ENCODE measurements around the gene C1RL.

Gene C1RL

DNA sequence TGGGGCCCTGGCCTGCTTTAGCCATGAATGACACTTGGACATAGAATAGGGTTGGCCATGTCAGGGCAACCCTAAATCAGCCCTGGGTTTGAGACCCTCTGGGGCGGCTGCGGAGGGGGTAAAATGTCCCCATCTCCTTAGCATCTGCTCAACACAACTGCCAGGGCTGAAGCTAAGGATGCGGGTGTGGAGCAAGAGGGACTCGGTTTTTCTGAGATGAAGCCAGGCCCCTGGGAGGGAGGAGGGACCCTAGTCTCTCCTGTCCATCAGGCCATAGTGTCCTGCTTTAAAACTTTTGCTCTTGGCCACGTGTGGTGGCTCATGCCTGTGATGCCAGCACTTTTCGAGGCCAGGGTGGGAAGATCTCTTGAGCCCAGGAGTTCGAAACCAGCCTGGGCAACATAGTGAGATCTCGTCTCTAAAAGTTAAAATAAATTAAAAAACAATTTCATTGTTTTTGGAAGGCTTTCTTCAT, 16.0 kb downstream of the C1RL start:
- H3K4me3 ChIP-seq (ENCODE audit: low read length), result no peak overlapping the region
- TF ChIP-seq, protein P1, sequence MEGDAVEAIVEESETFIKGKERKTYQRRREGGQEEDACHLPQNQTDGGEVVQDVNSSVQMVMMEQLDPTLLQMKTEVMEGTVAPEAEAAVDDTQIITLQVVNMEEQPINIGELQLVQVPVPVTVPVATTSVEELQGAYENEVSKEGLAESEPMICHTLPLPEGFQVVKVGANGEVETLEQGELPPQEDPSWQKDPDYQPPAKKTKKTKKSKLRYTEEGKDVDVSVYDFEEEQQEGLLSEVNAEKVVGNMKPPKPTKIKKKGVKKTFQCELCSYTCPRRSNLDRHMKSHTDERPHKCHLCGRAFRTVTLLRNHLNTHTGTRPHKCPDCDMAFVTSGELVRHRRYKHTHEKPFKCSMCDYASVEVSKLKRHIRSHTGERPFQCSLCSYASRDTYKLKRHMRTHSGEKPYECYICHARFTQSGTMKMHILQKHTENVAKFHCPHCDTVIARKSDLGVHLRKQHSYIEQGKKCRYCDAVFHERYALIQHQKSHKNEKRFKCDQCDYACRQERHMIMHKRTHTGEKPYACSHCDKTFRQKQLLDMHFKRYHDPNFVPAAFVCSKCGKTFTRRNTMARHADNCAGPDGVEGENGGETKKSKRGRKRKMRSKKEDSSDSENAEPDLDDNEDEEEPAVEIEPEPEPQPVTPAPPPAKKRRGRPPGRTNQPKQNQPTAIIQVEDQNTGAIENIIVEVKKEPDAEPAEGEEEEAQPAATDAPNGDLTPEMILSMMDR (conservative IDR thresholded peaks at IDR 0.05; ENCODE audit: low read length), result no peak
- DNase-seq (ENCODE audit: low read depth), result no peak

DNA sequence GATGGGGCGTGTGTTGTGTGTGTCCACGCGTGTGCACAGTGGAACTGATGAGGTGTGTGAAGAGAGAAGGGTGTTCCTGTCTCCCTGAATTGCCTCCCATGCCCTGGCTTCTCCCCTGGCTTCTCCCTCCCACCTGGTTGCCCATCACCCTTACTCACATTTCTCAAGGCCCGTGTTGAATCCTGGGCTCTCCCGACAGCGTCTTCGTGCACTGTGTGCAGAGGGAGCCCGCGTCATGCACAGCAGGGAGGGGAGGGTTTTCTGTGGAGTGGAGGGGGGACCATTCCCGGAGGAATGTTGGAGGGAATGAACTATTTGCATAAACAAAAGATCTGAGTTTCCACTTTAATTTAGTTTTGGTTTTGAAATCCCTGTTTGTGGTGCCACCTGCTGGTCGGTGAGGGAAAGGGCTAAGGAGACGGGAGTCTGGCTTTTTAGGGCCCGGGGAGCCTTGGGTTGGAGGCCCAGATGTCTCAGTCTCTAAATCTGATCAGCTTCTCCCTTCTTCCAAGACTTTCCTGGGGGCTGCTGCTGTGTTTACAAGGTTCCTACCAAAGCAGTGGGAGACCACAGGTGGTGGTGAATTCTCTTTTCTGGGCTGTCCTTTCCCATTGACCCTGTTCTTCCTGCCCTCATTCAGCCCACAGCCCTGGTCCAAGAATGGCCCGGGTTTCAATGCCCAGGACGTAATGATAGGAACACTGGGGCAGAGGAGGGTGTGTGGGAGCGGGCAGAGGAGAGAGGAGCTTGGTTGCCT, 16.6 kb downstream of the C1RL start, which contains the start of gene C1R:
Gene C1R, minus strand, starts transcription at position 217 of the 757 bp plus-strand sequence. Its CDS starts 57 bp downstream, at position 160.
- H3K4me3 ChIP-seq (ENCODE audit: low read length), result peak within 1 kb of the TSS; percentile 97
- peak; percentile 90 for DNase-seq (ENCODE audit: low read depth)
- TF ChIP-seq, protein P1 (conservative IDR thresholded peaks at IDR 0.05; ENCODE audit: low read length), result peak; percentile 89

DNA sequence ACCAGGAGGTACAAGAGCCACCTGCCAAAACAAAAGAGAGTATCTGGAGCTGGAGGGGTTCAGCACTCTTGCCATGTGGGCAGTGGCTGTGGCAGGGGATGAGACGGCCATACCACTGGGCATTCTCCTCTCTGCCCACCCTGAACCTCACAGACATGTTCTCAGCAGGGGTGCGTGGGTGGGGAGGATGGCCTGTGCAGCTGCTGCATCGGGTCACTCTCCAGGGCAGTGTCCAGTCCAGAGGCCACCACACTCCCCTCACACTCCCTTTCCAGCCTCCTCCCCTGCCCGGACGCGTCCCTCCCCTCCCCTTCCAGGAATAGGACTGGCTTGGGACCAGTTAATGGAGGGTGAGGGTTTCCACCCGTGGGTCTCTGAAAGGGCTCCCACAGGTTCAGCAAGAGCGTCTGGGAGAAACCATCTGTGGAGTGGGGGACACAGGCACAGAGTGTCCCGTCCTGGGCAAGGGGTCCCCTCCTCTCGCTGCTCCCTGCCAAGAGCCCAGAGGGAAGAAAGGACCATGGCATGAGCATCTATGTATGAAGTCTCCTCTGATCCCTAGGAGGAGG, 17.3 kb downstream of the C1RL start:
- DNase-seq (ENCODE audit: low read depth), result peak; percentile 9
- TF ChIP-seq, protein P1 (conservative IDR thresholded peaks at IDR 0.05; ENCODE audit: low read length), result no peak
- peak overlapping the region; percentile 97 for H3K4me3 ChIP-seq (ENCODE audit: low read length)

DNA sequence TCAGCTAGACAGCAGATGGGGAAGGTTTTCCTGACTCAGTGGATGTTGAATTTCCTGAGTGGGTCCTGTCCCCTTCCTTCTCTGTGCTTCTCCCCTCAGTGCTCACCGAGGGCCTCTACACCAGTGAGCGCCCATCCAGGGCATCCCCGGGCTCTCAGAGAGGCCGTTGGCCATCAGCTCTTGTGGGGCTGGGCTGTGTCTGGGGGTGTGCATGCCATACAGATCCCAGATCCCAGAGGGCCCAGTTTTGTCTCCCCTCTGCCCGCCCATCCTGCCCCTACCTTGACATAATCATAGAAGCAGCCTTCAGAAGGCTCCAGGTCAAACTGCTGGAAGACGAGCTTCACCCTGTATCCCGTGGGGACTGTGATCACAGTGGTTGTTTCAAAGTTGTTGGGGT, 17.8 kb downstream of the C1RL start:
- no peak for DNase-seq (ENCODE audit: low read depth)
- H3K4me3 ChIP-seq (ENCODE audit: low read length), result peak overlapping the region; percentile 97
- TF ChIP-seq, protein P1 (conservative IDR thresholded peaks at IDR 0.05; ENCODE audit: low read length), result no peak

DNA sequence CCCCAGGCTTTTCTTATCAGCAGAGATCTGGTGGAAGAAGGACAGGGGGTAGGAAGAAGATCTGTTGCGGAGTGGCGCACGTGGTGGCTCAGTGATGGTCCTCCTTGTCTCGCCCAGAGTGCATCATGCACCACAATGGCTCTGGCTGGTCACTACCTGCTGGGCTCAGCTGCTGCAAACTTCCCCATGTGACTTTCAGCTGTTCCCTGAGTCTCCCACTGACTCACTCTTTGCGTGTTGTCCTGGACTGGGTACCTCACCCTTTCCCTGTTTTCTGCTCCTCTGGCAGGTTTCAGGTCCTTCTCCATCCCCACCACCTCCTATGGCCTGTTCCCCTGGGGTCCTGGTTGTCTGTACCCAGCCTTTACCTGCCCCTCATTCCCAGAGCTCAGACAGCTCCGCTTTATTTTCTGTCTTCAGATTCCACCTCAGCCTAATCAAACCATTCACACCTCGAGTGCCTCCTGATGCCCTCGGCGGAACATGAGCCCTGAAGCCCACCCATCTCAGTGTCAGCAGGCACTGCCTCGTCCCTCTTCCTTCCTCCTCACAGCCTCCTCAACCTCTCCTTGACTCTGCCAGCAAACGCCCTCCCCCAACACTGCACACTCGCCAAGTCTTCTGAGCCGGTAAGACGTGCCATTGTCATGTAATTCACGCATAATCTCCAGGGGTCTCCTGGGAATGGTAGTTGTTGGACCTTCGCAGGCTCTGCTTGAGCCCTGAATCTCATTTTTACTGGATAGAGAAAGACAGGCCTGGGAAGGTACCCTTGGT, 18.6 kb downstream of the C1RL start:
- peak; percentile 9 for DNase-seq (ENCODE audit: low read depth)
- peak overlapping the region; percentile 97 for H3K4me3 ChIP-seq (ENCODE audit: low read length)
- TF ChIP-seq, protein P1 (conservative IDR thresholded peaks at IDR 0.05; ENCODE audit: low read length), result no peak

DNA sequence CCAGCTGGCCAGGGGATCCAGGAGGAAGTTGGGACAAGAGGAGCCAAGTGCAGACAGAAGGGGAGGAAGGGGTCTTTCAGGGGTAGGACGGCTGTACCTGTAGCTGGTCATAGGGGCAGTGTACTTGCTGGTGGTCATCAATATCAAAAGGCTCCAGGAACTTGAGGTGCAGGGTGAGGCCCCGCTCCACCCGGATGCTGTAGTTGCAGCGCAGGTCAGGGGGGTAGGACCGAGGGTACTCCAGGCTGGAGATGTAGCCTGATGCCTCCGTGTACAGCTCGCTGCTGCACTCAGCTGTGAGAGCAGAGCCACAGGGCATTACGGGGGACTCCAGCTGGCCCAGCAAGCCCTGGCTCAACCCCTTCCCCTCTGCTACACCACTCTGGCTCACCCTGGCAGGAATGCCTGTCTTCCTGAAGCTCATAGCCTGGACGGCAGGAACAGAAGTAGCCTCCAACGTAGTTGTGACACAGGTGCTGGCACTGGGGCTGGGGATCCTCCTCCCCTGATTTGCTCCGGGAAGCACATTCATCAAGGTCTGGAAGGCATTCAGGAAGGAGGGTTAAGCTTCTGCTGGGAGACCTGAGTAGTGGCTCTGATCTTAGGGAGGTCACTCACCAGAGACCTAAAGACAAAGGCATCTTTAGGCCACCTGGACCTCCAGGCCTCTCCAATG, 19.7 kb downstream of the C1RL start:
- H3K4me3 ChIP-seq (ENCODE audit: low read length), result no peak overlapping the region
- no peak for DNase-seq (ENCODE audit: low read depth)
- TF ChIP-seq, protein P1 (conservative IDR thresholded peaks at IDR 0.05; ENCODE audit: low read length), result no peak
